Uterus (tissue), 4 donors: ENCODE measurements around the gene NEURL1. TPM values are rescaled to one million over a fixed set of nuclear protein-coding genes. Genes with fewer than 3 reads are reported as not detected.
A peak's percentile ranks its signal among the peaks of the same experiment; 100 is the strongest.

Experiments used
- DNase-seq, 2 donors: peaks; one replicate each; pipeline ENCODE4 v3.0.0-alpha.2; 2019 to 2020
- H3K27ac ChIP-seq, 2 donors: fragments of 200-600 bp; sonication (generic); 1 replicate in 1 of 2; 2 replicates in 1 of 2; pipeline ENCODE4 v1.5.1; 2016 to 2018
- H3K27me3 ChIP-seq, 2 donors: fragments of 200-600 bp; sonication (generic); one replicate each; pipeline ENCODE4 v1.5.1; 2018 to 2019; ENCODE audit warnings: control low read depth in 1 of 2
- H3K36me3 ChIP-seq, 2 donors: fragments of 200-600 bp; sonication (generic); one replicate each; pipeline ENCODE4 v1.5.1; 2019; ENCODE audit warnings: control low read depth in 1 of 2
- H3K4me1 ChIP-seq, 2 donors: fragments of 200-600 bp; sonication (generic); one replicate each; pipeline ENCODE4 v1.5.1; 2018 to 2019; ENCODE audit warnings: control low read depth in 1 of 2
- H3K4me3 ChIP-seq, 2 donors: fragments of 200-600 bp; sonication (generic); 1 replicate in 1 of 2; 2 replicates in 1 of 2; pipeline ENCODE4 v1.5.1; 2018 to 2019; ENCODE audit warnings: mild to moderate bottlenecking in 1 of 2
- H3K9me3 ChIP-seq, 2 donors: fragments of 200-600 bp; sonication (generic); one replicate each; pipeline ENCODE4 v1.5.1; 2019; ENCODE audit warnings: control low read depth in 1 of 2
- POLR2A ChIP-seq, 2 donors: fragments of 450-650 bp; IDR thresholded peaks; one replicate each; pipeline ENCODE4 v1.6.1; 2016; ENCODE audit warnings: antibody characterized with exemption in 2 of 2, mild to moderate bottlenecking in 1 of 2, moderate library complexity in 1 of 2
- intact Hi-C: fragments of 100-400 bp; cut with DNase I; formaldehyde crosslinking; loops from one replicate; pipeline ENCODE4 v1.15.1; 2023; ENCODE audit warnings: low total_unique reads
- total RNA-seq, 4 donors: library from RNA; depleted of rRNA in 3 of 4; stranded (reverse); fragments of >200 nt in 3 of 4; gene quantifications; one replicate each; pipeline versions ENCODE4 v1.1.0 to v1.2.4, GENCODE V29; 2014 to 2023
- TF ChIP-seq, protein P1 (sequence below), 4 experiments: fragments of 200-600 bp in 2 of 4; fragments of 450-650 bp in 2 of 4; sonication (generic) in 2 of 4; IDR thresholded peaks; one replicate each; pipeline ENCODE4 v1.5.1; 2016 to 2019; ENCODE audit warnings: antibody characterized with exemption in 4 of 4, mild to moderate bottlenecking in 2 of 4, moderate library complexity in 1 of 4
- donor health status: DM: yes; HTN: yes; CAD: no.

Gene NEURL1
- total RNA-seq, 4 donors from 2014 or later = 3.8 to 46.1 (median 14.1) TPM

DNA sequence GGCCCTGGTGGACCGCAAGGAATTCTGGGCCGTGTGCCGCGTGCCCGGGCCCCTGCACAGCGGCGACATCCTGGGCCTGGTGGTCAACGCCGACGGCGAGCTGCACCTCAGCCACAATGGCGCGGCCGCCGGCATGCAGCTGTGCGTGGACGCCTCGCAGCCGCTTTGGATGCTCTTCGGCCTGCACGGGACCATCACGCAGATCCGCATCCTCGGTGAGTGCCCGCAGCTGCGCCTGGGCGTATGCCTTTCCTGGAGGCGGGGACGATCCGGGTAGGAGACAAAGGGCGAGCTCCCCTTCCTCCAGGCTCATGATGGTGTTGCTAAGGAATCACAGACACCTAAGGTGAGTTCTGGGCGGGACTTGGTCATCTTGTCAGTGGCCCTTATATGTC lies 91.5 kb downstream of the NEURL1 start:
- peak overlapping the region; percentile 56 to 70 for H3K27ac ChIP-seq
- no peaks in the 10 kb centered on the region for H3K4me1 ChIP-seq
- no peak for DNase-seq
- H3K9me3 ChIP-seq = no peaks in the 10 kb centered on the region
- no peak for TF ChIP-seq POLR2A (IDR thresholded peaks at IDR 0.05)
- TF ChIP-seq, protein P1, sequence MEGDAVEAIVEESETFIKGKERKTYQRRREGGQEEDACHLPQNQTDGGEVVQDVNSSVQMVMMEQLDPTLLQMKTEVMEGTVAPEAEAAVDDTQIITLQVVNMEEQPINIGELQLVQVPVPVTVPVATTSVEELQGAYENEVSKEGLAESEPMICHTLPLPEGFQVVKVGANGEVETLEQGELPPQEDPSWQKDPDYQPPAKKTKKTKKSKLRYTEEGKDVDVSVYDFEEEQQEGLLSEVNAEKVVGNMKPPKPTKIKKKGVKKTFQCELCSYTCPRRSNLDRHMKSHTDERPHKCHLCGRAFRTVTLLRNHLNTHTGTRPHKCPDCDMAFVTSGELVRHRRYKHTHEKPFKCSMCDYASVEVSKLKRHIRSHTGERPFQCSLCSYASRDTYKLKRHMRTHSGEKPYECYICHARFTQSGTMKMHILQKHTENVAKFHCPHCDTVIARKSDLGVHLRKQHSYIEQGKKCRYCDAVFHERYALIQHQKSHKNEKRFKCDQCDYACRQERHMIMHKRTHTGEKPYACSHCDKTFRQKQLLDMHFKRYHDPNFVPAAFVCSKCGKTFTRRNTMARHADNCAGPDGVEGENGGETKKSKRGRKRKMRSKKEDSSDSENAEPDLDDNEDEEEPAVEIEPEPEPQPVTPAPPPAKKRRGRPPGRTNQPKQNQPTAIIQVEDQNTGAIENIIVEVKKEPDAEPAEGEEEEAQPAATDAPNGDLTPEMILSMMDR (IDR thresholded peaks at IDR 0.05) = no peak
- intact Hi-C loops = no loop called here
- peak overlapping the region in 1 of 2 donors; percentile 53 for H3K4me3 ChIP-seq
- H3K36me3 ChIP-seq = no peaks in the 10 kb centered on the region
- no peaks in the 10 kb centered on the region for H3K27me3 ChIP-seq

DNA sequence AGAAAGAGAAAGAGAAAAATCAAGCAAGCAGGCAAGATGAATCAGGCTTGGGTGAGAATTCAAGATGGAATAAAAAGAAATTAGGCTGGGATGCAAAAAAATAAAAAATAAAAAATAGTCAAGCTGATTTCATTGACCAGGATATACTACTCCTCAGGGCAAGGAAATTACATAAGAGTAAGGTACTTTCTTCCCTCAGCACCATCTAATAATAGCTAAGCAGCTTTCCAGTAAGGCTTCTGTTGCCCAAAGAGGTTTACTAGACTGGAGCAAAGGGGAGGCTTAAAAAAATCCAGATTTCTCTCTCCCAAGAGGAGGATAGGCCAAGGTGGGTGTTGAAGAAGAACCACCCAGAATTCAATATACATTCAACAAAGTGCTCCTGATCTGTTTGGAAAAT lies 93.6 kb downstream of the NEURL1 start:
- no peaks in the 10 kb centered on the region for H3K27me3 ChIP-seq
- H3K4me1 ChIP-seq = no peaks in the 10 kb centered on the region
- no peak overlapping the region for H3K4me3 ChIP-seq
- intact Hi-C loops = no loop called here
- no peaks in the 10 kb centered on the region for H3K9me3 ChIP-seq
- no peak for DNase-seq
- TF ChIP-seq, protein P1 (IDR thresholded peaks at IDR 0.05) = no peak
- TF ChIP-seq POLR2A (IDR thresholded peaks at IDR 0.05) = no peak
- H3K36me3 ChIP-seq = no peaks in the 10 kb centered on the region
- peak overlapping the region in 1 of 2 donors; percentile 22 for H3K27ac ChIP-seq

DNA sequence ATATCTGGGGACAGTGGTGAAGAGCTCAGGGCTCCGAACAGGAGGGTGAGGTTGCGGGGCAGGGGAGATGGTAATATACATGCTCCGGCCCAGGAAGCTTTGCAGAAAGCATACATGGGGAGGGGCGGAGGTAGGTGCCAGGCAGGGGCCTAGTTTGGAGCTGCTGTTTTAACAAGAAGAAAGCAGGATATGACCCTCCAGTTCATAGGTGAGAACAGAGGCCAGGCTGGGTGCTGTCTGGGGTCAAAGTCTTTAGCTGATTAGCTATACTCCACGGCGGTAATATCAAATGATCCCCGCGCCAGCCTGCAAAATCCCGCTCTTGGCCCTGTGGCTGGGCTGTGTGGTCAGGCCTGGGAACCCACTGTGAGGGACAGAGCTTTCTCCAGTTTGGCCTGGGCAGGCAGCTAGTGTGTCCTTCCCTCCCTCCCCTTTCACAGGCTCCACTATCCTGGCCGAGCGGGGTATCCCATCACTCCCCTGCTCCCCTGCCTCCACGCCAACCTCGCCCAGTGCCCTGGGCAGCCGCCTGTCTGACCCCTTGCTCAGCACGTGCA lies 95.6 kb downstream of the NEURL1 start:
- no peak for DNase-seq
- Histone ChIP-seq H3K36me3 (no peaks in the 10 kb centered on the region), H3K27ac (peak overlapping the region; percentile 13 to 26), H3K4me1 (no peaks in the 10 kb centered on the region), H3K9me3 (no peaks in the 10 kb centered on the region), H3K4me3 (no peak overlapping the region), H3K27me3 (no peaks in the 10 kb centered on the region)
- intact Hi-C loops = no loop called here
- no peak for TF ChIP-seq POLR2A (IDR thresholded peaks at IDR 0.05)
- TF ChIP-seq, protein P1 (IDR thresholded peaks at IDR 0.05) = no peak

DNA sequence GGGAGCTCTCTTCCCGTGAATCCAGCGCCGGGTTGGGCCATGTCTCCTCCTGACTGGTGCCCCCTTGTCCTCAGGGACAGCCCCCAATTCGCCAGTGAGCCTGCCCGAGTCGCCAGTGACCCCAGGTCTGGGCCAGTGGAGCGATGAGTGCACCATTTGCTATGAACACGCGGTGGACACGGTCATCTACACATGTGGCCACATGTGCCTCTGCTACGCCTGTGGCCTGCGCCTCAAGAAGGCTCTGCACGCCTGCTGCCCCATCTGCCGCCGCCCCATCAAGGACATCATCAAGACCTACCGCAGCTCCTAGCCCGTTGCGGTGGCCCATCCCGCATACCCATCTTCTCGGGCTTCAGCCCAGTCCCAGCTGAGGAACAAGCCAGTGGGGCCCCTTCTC lies 96.6 kb downstream of the NEURL1 start:
- Histone ChIP-seq H3K4me3 (no peak overlapping the region), H3K27ac (peak overlapping the region; percentile 13 to 26), H3K9me3 (no peaks in the 10 kb centered on the region), H3K4me1 (no peaks in the 10 kb centered on the region), H3K27me3 (no peaks in the 10 kb centered on the region), H3K36me3 (no peaks in the 10 kb centered on the region)
- DNase-seq = no peak
- intact Hi-C loops = no loop called here
- no peak for TF ChIP-seq POLR2A (IDR thresholded peaks at IDR 0.05)

DNA sequence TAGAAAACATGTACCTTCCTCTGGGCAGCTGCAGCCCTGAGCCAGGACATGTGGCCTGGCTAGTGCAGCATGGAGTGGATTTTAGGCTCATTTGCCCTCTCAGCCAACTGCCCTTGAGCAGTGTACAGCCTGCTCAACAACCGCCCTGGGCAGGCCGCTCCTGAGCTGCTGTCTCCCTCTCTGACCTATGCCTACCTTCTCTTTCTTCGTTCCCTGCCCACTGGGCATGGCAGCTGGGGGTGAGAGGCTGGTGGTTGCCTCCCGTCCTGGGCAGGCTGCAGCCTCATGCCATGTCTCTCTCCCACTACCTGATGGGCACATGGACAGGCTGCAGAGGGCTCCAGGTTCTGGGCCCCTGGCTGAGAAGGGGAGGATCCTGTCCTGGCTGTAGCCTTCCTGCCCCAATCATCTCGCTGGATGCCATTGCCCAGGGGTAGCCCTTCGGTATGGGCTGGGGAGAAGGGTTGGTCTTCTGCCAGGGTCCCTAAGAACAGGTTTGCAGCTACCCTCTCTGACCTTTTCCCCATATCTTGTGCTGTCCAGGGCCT lies 97.3 kb downstream of the NEURL1 start:
- no peaks in the 10 kb centered on the region for H3K9me3 ChIP-seq
- H3K4me3 ChIP-seq = no peak overlapping the region
- H3K27ac ChIP-seq = peak overlapping the region; percentile 56 to 65
- intact Hi-C loops = no loop called here
- no peak for DNase-seq
- H3K27me3 ChIP-seq = no peaks in the 10 kb centered on the region
- no peaks in the 10 kb centered on the region for H3K36me3 ChIP-seq
- H3K4me1 ChIP-seq = no peaks in the 10 kb centered on the region
- no peak for TF ChIP-seq POLR2A (IDR thresholded peaks at IDR 0.05)
- TF ChIP-seq, protein P1 (IDR thresholded peaks at IDR 0.05) = no peak
